Measurements from ENCODE around the gene SH2D2A.

DNA sequence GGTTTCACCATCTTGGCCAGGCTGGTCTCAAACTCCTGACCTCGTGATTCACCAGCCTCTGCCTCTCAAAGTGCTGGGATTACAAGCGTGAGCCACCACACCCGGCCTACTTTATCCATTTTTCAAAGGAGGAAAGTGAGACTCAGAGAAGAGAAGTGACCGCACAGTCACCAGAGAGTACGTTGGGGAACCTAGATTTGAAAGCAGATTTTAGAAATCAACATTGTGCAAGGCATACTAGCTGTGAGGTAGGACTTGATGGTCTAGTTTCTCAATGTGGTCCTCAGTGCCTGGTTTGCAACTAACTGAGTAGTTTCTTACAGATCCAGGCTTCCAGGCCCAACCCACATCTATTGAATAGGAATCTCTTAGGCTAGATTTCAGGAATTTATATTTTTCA lies 51.0 kb downstream of the SH2D2A start:
- TF ChIP-seq, protein P1, sequence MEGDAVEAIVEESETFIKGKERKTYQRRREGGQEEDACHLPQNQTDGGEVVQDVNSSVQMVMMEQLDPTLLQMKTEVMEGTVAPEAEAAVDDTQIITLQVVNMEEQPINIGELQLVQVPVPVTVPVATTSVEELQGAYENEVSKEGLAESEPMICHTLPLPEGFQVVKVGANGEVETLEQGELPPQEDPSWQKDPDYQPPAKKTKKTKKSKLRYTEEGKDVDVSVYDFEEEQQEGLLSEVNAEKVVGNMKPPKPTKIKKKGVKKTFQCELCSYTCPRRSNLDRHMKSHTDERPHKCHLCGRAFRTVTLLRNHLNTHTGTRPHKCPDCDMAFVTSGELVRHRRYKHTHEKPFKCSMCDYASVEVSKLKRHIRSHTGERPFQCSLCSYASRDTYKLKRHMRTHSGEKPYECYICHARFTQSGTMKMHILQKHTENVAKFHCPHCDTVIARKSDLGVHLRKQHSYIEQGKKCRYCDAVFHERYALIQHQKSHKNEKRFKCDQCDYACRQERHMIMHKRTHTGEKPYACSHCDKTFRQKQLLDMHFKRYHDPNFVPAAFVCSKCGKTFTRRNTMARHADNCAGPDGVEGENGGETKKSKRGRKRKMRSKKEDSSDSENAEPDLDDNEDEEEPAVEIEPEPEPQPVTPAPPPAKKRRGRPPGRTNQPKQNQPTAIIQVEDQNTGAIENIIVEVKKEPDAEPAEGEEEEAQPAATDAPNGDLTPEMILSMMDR (IDR thresholded peaks at IDR 0.05) = no peak
- TF ChIP-seq ZFX (IDR thresholded peaks at IDR 0.05; ENCODE audit: borderline replicate concordance) = no peak
